GM13977 (cell line): Measurements from ENCODE around the gene GNLY.
"Not testable (repeated sequence)": the region's sequence is repeated elsewhere in the genome, so short reads cannot be mapped to it uniquely, and the experiment has no call there.

Experiments
- DNase-seq: peaks from one replicate; pipeline ENCODE4 v3.0.0; 2012; ENCODE audit warnings: low spot score
- in situ Hi-C: fragments of 300-500 bp; cut with MboI; formaldehyde crosslinking; loops from one replicate; pipeline ENCODE4 v1.12.0; 2022; ENCODE audit warnings: low sequenced_read_pairs, low pct_unique_long_range_greater_than_20kb, mixed read lengths, inconsistent platforms; ENCODE audit not compliant: unreplicated experiment
- TF ChIP-seq, protein P1 (sequence below): IDR thresholded peaks from 2 replicates; pipeline ENCODE4 v1.5.1; 2012; ENCODE audit warnings: mild to moderate bottlenecking, control low read depth; ENCODE audit not compliant: insufficient read depth; ENCODE audit errors: extremely low read depth, missing control alignments

The GNLY gene

DNA sequence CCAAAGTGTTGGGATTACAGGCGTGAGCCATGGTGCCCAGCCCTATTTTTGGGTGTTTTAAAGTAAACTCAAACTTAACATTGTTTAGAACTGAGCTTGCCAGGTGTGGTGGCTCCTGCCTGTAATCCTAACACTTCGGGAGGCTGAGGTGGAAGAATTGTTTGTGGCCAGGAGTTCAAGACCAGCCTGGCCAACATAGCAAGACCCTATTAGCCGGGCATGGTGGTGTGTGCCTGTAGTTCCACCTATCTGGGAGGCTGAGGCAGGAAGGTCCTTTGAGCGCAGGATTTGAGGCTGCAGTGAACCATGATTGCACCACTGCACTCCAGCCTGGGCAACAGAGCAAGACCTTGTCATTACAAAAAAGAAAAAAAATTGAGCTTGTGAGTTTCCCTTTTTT is 43.7 kb upstream of the GNLY start:
- DNase-seq: no peak

DNA sequence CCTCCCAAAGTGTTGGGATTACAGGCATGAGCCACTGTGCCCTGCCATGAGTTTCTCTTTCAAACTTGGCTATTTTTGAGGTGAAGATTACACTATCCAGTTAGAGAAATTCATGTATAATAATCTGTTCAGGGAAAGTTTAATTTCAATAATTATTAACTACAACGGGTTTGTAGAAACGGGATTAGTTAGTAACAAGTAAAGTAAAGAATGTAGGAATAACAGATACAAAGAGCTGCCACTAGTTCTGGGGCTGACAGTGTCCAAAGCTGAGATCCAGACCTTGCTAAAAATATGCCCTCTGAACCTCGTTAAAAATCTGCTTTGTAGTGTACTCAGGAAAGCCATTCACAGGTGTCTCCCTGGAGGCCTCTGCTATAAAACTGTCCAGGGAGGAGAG is 43.1 kb upstream of the GNLY start:
- no peak for DNase-seq
- in situ Hi-C loops: no loop called here
- TF ChIP-seq, protein P1, sequence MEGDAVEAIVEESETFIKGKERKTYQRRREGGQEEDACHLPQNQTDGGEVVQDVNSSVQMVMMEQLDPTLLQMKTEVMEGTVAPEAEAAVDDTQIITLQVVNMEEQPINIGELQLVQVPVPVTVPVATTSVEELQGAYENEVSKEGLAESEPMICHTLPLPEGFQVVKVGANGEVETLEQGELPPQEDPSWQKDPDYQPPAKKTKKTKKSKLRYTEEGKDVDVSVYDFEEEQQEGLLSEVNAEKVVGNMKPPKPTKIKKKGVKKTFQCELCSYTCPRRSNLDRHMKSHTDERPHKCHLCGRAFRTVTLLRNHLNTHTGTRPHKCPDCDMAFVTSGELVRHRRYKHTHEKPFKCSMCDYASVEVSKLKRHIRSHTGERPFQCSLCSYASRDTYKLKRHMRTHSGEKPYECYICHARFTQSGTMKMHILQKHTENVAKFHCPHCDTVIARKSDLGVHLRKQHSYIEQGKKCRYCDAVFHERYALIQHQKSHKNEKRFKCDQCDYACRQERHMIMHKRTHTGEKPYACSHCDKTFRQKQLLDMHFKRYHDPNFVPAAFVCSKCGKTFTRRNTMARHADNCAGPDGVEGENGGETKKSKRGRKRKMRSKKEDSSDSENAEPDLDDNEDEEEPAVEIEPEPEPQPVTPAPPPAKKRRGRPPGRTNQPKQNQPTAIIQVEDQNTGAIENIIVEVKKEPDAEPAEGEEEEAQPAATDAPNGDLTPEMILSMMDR: no peak

More for the DNA sequence above, 43.7 kb upstream of the GNLY start:
- in situ Hi-C loops: no loop called here
- TF ChIP-seq, protein P1: no peak

DNA sequence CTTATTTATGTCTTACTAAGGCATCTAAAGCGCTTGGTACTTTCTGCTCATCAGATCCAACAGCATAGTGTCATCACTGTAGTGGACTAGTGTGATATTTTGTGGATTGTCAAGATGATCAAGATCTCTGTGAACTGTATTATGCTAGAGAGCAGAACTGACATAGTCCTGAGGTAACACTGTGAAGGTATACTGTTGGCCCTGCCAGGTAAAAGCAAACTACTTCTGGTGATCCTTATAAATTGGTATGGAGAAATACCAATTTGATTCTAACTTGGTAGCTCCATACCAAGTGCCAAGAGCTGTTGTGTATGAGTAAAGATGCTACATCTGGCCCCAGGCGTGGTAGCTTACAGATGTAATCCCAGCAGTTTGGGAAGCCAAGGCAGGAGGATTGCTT is 42.1 kb upstream of the GNLY start:
- in situ Hi-C loops: no loop called here
- DNase-seq: no peak
- TF ChIP-seq, protein P1: no peak

DNA sequence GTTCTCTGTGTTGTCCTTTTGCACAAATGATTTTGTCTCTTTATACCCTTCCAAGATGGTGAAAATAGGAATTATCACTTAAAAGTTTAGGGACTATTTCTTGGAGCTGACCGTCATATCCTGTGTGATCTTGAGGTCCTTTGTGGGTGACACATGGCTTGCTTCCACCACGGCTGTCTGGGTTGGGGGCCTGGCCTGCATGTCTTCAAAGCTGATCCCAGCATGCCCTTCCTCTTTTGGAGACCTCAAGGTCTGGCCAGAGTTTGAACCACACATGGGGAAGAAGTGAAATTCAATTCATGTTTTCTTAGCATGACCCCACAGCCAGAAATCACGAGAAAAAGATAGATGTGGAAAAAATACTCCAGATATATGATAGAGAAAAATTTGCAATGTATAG is 40.2 kb upstream of the GNLY start:
- TF ChIP-seq, protein P1: no peak
- no peak for DNase-seq
- in situ Hi-C loops: no loop called here

DNA sequence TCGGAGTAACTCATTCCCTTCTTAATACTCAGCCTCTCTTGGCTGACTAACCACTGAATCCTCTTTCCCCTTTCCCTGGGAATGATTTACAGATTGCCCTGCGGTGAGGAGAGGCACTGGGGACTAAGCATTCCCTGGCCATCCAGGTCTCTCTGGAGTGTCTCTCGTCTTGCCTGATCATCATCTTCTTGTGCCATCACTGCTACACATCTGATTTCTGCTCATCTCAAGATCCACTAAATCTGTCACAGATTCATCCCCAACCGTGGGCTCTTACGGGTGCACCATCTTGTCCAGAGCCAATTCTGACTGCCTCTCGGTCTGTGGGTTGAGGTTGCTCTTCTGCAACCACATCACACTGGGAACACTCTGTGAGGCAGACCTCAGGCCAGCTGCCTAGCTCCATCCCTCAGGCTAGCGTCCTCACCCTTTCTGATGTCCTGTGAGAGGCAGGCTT is 38.2 kb upstream of the GNLY start:
- in situ Hi-C loops: no loop called here
- TF ChIP-seq, protein P1: no peak
- DNase-seq: no peak

DNA sequence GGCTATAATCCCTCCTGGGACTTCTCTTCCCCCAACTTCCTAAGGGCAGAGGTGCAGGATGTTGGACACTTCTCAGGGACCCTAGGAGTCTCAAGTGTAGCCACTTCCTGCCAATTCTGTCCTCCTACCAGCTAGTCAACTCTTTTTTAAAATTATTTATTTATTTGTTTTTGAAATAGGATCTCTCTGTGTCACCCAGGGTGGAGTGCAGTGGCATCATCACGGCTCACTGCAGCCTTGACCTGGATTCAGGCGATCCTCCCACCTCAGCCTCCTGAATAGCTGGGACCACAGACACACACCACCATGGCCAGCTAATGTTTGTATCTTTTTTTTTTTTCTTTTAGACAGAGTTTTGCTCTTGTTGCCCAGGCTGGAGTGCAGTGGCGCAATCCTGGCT is 37.7 kb upstream of the GNLY start:
- TF ChIP-seq, protein P1: no peak

DNA sequence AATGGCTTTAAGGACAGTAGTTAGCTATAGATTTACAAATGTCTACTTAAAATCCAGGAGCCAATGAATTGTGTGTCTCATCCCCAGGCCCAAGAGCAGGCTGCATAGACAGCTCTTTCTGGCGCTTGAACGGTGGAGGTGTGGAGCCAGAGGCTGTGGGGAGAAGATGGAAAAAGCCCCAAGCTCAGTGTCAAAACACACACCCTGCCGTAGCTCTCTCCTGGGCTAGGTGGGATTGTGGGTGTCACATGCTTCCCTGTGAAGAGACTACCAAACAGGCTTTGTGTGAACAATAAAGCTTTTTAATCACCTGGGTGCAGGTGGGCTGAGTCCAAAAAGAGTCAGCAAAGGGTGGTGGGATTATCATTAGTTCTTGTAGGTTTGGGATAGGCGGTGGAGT is 36.8 kb upstream of the GNLY start:
- DNase-seq, in situ Hi-C loops: not testable (repeated sequence)

More for the DNA sequence above, 37.7 kb upstream of the GNLY start:
- in situ Hi-C loops: no loop called here
- no peak for DNase-seq
